HepG2 (cell line): ENCODE results near the gene C2orf42. TPM values are rescaled to one million over a fixed set of nuclear protein-coding genes. Genes with fewer than 3 reads are reported as not detected.

Experiments
- AHDC1 ChIP-seq: sonication (generic); formaldehyde crosslinking; IDR thresholded peaks from 2 replicates; pipeline ENCODE4 v1.5.1; 2020; ENCODE audit warnings: mild to moderate bottlenecking, missing genetic modification reagents, borderline replicate concordance
- CREB1 ChIP-seq, 2 experiments: fragments of 450-650 bp in 1 of 2; IDR thresholded peaks; 2 replicates each; pipeline ENCODE4 v1.6.1; 2016 to 2017; ENCODE audit warnings: control low read depth in 1 of 2, mild to moderate bottlenecking in 1 of 2, missing compliant biosample characterization in 1 of 2, missing genetic modification characterization in 1 of 2
- DMAP1 ChIP-seq: IDR thresholded peaks from 2 replicates; pipeline ENCODE4 v1.6.1; 2016
- ESRRA ChIP-seq: sonication (generic); formaldehyde crosslinking; IDR thresholded peaks from 2 replicates; pipeline ENCODE4 v1.5.1; 2020; ENCODE audit warnings: mild to moderate bottlenecking, low read depth, missing genetic modification reagents
- HMGA1 ChIP-seq: sonication (generic); formaldehyde crosslinking; conservative IDR thresholded peaks from 2 replicates; pipeline ENCODE4 v1.4.0; 2020; ENCODE audit warnings: missing genetic modification reagents
- HNRNPK ChIP-seq: fragments of 200-400 bp; formaldehyde crosslinking; IDR thresholded peaks from 2 replicates; pipeline ENCODE4 v1.6.1; 2018; ENCODE audit warnings: low read length, low read depth, moderate library complexity, mild to moderate bottlenecking; ENCODE audit not compliant: poor library complexity, severe bottlenecking
- MATR3 ChIP-seq: sonication (generic); formaldehyde crosslinking; IDR thresholded peaks from 2 replicates; pipeline ENCODE4 v1.4.0; 2020; ENCODE audit warnings: missing genetic modification reagents
- NFRKB ChIP-seq: fragments of 450-650 bp; IDR thresholded peaks from 2 replicates; pipeline ENCODE4 v1.6.1; 2017
- NONO ChIP-seq, 2 experiments: fragments of 450-650 bp in 1 of 2; sonication (generic) in 1 of 2; formaldehyde crosslinking in 1 of 2; IDR thresholded peaks in 1 of 2; conservative IDR thresholded peaks in 1 of 2; 2 replicates each; pipeline versions ENCODE4 v1.6.1 to v1.8.0; 2017 to 2022; ENCODE audit warnings: mild to moderate bottlenecking in 1 of 2, missing genetic modification reagents in 1 of 2, moderate library complexity in 1 of 2
- NRL ChIP-seq: sonication (generic); formaldehyde crosslinking; IDR thresholded peaks from 2 replicates; pipeline ENCODE4 v1.5.0; 2020; ENCODE audit warnings: missing genetic modification reagents, mild to moderate bottlenecking, moderate library complexity, borderline replicate concordance
- PCBP2 ChIP-seq: fragments of 200-400 bp; formaldehyde crosslinking; optimal IDR thresholded peaks from 2 replicates; pipeline ENCODE3; 2018; ENCODE audit warnings: low read length, low read depth; ENCODE audit not compliant: poor library complexity, severe bottlenecking
- SIX1 ChIP-seq: sonication (generic); formaldehyde crosslinking; IDR thresholded peaks from 2 replicates; pipeline ENCODE4 v1.4.0; 2020; ENCODE audit warnings: missing genetic modification reagents, borderline replicate concordance
- SP4 ChIP-seq: sonication (generic); formaldehyde crosslinking; IDR thresholded peaks from 2 replicates; pipeline ENCODE4 v1.8.1; 2023; ENCODE audit warnings: mild to moderate bottlenecking, missing genetic modification reagents
- TAF15 ChIP-seq: fragments of 200-400 bp; formaldehyde crosslinking; IDR thresholded peaks from one replicate; pipeline ENCODE4 v1.6.1; 2018; ENCODE audit warnings: mild to moderate bottlenecking, low read depth, low read length; ENCODE audit not compliant: poor library complexity, severe bottlenecking
- TBX2 ChIP-seq: sonication (generic); formaldehyde crosslinking; IDR thresholded peaks from 2 replicates; pipeline ENCODE4 v1.5.0; 2020; ENCODE audit warnings: missing genetic modification reagents, mild to moderate bottlenecking, borderline replicate concordance
- ZBTB42 ChIP-seq: sonication (generic); formaldehyde crosslinking; IDR thresholded peaks from 2 replicates; pipeline ENCODE4 v1.5.0; 2020; ENCODE audit warnings: mild to moderate bottlenecking, missing genetic modification reagents
- ZFP36L2 ChIP-seq: sonication (generic); formaldehyde crosslinking; IDR thresholded peaks from 2 replicates; pipeline ENCODE4 v1.4.0; 2020; ENCODE audit warnings: missing genetic modification reagents
- ZMYM2 ChIP-seq: sonication (generic); formaldehyde crosslinking; IDR thresholded peaks from 2 replicates; pipeline ENCODE4 v1.8.0; 2022; ENCODE audit warnings: mild to moderate bottlenecking, missing genetic modification reagents
- ZNF121 ChIP-seq: sonication (generic); formaldehyde crosslinking; IDR thresholded peaks from 2 replicates; pipeline ENCODE4 v1.5.0; 2020; ENCODE audit warnings: mild to moderate bottlenecking, missing genetic modification reagents
- ZNF17 ChIP-seq: sonication (generic); formaldehyde crosslinking; IDR thresholded peaks from 2 replicates; pipeline ENCODE4 v1.5.0; 2020; ENCODE audit warnings: mild to moderate bottlenecking, missing genetic modification reagents
- ZNF234 ChIP-seq: sonication (generic); formaldehyde crosslinking; conservative IDR thresholded peaks from 2 replicates; pipeline ENCODE4 v1.5.1; 2020; ENCODE audit warnings: mild to moderate bottlenecking, missing genetic modification reagents
- ZNF24 ChIP-seq: fragments of 450-650 bp; IDR thresholded peaks from 2 replicates; pipeline ENCODE4 v1.6.1; 2017; ENCODE audit warnings: antibody characterized with exemption, mild to moderate bottlenecking
- ZNF253 ChIP-seq: sonication (generic); formaldehyde crosslinking; IDR thresholded peaks from 2 replicates; pipeline ENCODE4 v1.8.0; 2022; ENCODE audit warnings: mild to moderate bottlenecking, missing genetic modification reagents, borderline replicate concordance
- ZNF432 ChIP-seq: sonication (generic); formaldehyde crosslinking; IDR thresholded peaks from 2 replicates; pipeline ENCODE4 v1.5.0; 2020; ENCODE audit warnings: missing genetic modification reagents, mild to moderate bottlenecking, borderline replicate concordance
- ZNF660 ChIP-seq: sonication (generic); formaldehyde crosslinking; IDR thresholded peaks from 2 replicates; pipeline ENCODE4 v1.5.1; 2020; ENCODE audit warnings: mild to moderate bottlenecking, low read depth, missing genetic modification reagents, borderline replicate concordance
- ZNF672 ChIP-seq: sonication (generic); formaldehyde crosslinking; IDR thresholded peaks from 2 replicates; pipeline ENCODE4 v1.8.1; 2022; ENCODE audit warnings: missing genetic modification reagents
- polyA plus RNA-seq, 8 experiments: library from polyadenylated mRNA; depleted of rRNA in 3 of 8; stranded (reverse) in 7 of 8; unstranded in 1 of 8; fragments of >200 nt; fragmentation: Illumina TruSeq in 4 of 8; extraction: Trizol in 4 of 8; gene quantifications; 2 replicates each; pipeline versions ENCODE4 v1.2.1 to v1.2.3, GENCODE V29; 2011 to 2016; ENCODE audit warnings: low read depth in 4 of 8, missing spikeins in 1 of 8, mixed read lengths in 1 of 8; ENCODE audit not compliant: insufficient read depth in 1 of 8
- total RNA-seq, 5 experiments: library from RNA; depleted of rRNA; stranded (reverse); fragments of >200 nt; fragmentation: Illumina TruSeq; extraction: Trizol; gene quantifications; 2 replicates each; pipeline ENCODE4 v1.2.3, GENCODE V29; 2016; ENCODE audit warnings: low read depth in 1 of 5

The C2orf42 gene
- total and polyA plus RNA-seq, 2 of the 13 experiments (the other 11 are each of a cell fraction or from before 2014, with no cell fraction given) = 9.3 to 9.9 TPM

- TF ChIP-seq ZNF253 (CRISPR knock-in tag) (no peak), SP4 (no peak), ZNF660 (CRISPR knock-in tag) (no peak), TBX2 (CRISPR knock-in tag) (no peak), HMGA1 (CRISPR knock-in tag) (no peak), DMAP1 (CRISPR knock-in tag) (no peak), ZNF121 (CRISPR knock-in tag) (no peak), ESRRA (CRISPR knock-in tag) (no peak), CREB1 (IDR thresholded peaks at IDR 0.05) (no peak), CREB1 (CRISPR knock-in tag; IDR thresholded peaks at IDR 0.05) (peak; percentile 27; the same call in 1 of the 2 replicates), NFRKB (no peak), ZMYM2 (CRISPR knock-in tag) (no peak), ZNF234 (no peak), MATR3 (no peak), ZNF17 (CRISPR knock-in tag) (no peak), PCBP2 (no peak), ZBTB42 (no peak), HNRNPK (no peak), SIX1 (CRISPR knock-in tag) (no peak), ZFP36L2 (no peak), NRL (CRISPR knock-in tag) (no peak), AHDC1 (no peak), ZNF24 (no peak), ZNF432 (no peak), ZNF672 (no peak), NONO (IDR thresholded peaks at IDR 0.05) (no peak), NONO (CRISPR knock-in tag; conservative IDR thresholded peaks at IDR 0.05) (0 out of 2 replicates have a peak, but pooled peaks have one; percentile 33), TAF15 (no peak)
These were observed 49.5 kb downstream of the C2orf42 start (continued) for GRCh38 chr2:70141212-70141901.
